LoVo (cell line): Measurements from ENCODE around the gene AP5Z1.

ENCODE experiments used
- DNase-seq: peaks from one replicate; pipeline ENCODE4 v3.0.0-alpha.2; 2016; ENCODE audit warnings: low spot score

Gene AP5Z1

GRCh38 chr7:4803397-4804241 lies 28.2 kb downstream of the AP5Z1 start:
- no peak for DNase-seq

GRCh38 chr7:4805110-4805983 lies 29.9 kb downstream of the AP5Z1 start:
- DNase-seq: no peak

- no peak for DNase-seq
Observed at GRCh38 chr7:4805984-4806300, 30.5 kb downstream of the AP5Z1 start.

- DNase-seq: no peak
Observed at GRCh38 chr7:4806983-4807597, 31.7 kb downstream of the AP5Z1 start.

- DNase-seq: no peak
Observed at GRCh38 chr7:4807598-4808016, 32.2 kb downstream of the AP5Z1 start.

GRCh38 chr7:4808026-4808425 lies 32.6 kb downstream of the AP5Z1 start:
- no peak for DNase-seq

GRCh38 chr7:4808565-4808964 lies 33.1 kb downstream of the AP5Z1 start:
- DNase-seq: no peak

DNA sequence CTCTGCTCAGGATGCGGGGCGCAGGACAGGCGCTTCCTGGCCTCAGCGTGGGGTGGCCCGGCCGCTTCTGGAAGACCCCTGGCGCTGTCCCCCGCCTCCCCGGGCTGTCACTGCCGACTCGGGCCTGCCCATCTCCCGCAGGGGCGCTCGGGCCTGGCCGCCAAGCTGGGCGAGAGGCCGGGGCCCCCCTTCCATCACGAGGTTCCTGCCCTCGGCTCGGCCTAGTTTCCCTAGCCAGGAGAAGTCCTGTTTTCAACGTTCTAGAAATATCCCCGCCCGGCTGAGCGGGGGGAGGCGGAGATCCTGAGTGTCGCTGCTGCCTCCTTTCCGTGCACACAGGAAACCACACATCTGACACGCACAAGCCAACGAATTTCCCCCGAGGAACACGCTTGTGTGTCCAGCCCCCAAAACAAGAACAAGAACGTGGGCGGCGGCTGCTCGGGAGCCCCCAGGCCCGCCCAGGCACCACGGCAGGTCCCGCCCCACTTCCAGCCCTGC lies 33.7 kb downstream of the AP5Z1 start:
- no peak for DNase-seq

DNA sequence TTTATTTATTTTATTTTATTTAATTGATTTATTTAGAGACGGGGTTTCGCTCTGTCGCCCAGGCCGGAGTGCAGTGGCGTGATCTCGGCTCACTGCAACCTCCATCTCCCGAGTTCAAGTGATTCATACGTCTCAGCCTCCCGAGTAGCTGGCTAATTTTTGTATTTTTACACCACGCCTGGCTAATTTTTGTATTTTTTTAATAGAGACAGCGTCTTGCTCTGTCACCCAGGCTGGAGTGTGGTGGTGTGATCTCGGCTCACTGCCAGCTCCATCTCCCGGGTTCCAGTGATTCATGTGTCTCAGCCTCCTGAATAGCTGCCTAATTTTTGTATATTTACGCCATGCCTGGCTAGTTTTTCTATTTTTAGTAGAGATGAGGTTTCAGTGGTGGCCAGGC lies 34.2 kb downstream of the AP5Z1 start:
- DNase-seq: no peak

GRCh38 chr7:4814433-4814832 lies 39.0 kb downstream of the AP5Z1 start:
- DNase-seq: no peak

GRCh38 chr7:4815121-4815520 lies 39.7 kb downstream of the AP5Z1 start:
- no peak for DNase-seq

DNA sequence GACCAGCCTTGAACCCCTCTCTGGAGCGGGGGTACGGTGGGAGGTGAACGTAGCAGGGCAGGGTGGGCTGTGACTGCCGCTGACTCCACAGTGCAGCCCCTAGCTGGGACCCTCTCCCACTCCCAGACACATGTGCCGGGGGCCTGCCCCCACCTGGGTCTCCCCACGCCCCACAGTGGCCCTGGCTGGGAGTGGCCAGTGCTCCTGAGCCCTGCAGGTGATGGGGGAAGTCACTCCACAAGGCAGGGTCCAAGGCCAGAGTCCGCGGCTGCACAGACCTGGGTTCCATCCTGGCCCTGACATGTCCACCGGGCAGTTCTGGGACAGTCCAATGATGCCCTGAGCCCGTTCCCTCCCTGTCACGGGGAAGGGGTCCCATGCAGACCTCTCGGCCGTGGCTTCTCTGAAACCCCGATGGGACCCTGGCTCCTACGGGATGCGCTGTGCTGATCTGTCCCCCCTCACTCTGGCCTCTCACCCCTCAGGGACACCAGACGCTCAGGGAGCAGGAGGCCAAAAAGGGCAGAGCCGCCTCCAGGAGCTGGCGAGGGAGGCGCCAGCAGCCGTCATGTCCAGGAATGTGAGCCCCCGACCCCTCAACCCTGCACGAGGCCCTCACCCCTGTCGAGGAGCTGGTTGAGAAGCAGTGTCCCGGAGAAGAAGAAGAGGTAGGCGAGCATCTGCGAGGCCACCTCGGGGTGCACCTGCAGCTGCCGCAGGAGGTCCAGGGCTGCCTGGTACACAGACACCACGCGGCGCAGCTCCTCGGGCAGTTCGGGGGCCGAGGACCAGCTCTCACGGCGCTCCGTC lies 40.4 kb downstream of the AP5Z1 start:
- no peak for DNase-seq

DNA sequence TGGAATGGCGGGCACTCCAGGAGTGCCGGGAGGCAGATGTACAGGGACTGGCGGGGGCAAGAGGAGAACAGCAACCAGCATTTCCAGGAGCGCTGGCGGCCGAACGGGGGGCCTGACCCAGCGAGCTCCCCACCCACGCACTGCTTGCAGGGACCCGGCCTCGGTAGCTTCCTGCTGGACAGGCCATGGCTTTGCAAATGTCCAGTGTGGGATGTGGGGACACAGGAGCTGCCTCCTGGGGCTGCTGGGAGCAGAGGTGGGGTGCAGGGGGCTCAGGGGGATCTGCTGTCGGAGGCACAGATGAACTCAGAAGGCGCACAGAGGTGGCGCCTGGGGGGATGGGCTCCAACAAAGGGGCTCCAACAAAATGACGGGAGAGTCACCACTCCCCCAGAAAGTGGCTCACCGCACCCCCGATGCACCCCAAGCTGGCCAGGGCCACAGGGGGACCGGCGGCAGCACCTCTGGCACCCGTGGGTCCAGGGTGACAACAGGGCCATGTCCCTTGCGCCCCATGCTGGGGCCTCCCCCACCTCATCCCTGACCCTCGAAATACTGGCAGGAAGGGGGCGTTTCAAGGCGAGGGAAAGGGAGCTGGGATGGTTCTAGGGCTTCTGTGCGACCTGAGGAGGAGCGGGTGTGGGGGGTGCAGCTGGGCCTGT lies 41.1 kb downstream of the AP5Z1 start:
- DNase-seq: no peak

- DNase-seq: no peak
Observed at GRCh38 chr7:4817178-4817901, 41.9 kb downstream of the AP5Z1 start.

- DNase-seq: no peak
Observed at GRCh38 chr7:4818000-4818794, 42.8 kb downstream of the AP5Z1 start.

GRCh38 chr7:4819560-4820404 lies 44.4 kb downstream of the AP5Z1 start:
- no peak for DNase-seq

- no peak for DNase-seq
Observed at GRCh38 chr7:4820405-4820966, 45.1 kb downstream of the AP5Z1 start.

DNA sequence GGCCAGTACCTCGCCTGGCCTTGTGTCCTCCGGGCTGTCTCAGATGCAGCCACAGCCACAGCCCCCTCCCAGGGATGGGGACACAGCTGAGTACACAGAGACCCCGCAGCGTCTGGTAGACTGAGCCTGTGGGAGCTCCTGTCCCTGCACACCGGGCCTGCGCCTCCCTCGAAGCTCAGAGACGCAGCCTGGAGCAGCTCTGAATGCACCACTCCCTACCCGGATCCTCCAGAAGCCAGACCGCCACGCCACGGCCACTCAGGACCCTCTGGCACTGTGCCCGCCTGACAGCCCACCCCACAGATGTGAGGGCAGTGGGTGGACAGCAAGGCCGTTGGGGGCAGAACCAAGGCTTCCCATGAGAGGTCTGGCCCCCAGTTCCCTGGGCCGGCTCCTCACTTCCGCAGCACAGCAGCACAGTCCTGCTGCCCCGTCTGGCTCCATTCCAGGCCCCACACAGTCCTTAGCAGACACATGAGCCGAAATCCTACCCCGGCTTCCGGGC lies 45.6 kb downstream of the AP5Z1 start:
- no peak for DNase-seq
